Kidney glomerular epithelial cell (primary cell): ENCODE data around the gene GPC6.

Experiments
- DNase-seq: peaks from one replicate; lab custom pipeline; 2025; lab: John Stamatoyannopoulos, UW

Gene GPC6

DNA sequence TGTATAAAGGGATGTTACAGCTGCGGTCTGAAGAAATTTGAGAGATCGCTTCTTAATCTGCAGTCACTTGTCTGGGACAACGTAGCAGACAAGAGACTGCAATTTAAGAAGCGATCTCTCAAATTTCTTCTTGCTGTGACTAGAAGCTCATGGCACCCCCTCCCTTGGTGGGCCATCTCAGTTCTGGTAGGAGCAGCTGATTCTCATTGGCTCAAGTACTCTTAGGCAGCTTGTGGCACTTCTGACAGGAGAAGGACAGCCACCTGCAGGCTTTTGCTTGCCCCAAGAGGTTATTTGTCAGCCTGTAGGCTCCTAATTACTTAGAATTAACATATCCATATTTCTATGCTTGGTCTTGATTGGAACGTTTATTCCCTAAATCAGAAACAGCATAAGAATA is 749.9 kb downstream of the GPC6 start:
- DNase-seq = no peak

DNA sequence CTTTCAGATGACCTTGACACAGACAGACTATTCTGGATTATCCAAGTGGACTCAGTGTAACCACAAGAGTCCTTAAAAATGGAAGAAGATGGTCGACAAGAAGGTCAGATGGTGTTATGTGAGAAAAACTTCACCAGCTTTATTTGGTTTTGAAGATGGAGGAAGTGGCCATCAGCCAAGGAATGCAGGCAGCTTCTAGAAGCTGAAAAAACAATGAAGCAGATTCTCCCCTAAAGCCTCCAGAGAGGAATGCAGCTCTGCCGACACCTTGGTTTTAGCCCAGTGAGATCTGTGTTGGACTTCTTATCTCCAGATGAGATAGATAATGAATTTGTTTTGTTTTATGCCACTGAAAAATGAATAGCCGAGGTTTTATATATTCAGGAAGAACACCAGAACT is 751.4 kb downstream of the GPC6 start:
- DNase-seq = no peak

DNA sequence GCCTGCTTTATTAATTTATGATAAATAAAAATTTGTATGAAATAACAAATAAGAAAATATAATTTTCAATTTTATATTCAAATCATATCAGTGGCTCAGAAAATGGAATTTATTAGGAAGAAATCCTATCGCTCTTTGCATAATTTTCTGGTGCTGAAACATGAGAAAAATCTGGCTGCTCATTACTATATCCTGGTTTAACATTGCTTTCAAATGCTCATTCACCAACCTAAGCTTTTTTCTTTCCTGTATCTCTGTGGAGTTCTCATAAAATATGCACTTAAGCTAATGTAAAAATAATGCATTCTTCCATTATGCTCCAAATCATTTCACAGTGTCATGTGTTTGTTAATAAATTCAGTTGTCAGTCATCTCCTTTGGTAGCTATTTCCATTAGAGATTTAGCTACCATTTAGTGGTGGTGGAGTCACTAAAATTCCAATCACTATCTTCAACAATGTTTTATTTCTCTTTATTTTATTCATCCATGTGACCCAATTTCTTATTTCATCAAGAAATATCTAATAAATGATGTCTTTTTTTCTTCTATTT is 754.9 kb downstream of the GPC6 start:
- DNase-seq = no peak

DNA sequence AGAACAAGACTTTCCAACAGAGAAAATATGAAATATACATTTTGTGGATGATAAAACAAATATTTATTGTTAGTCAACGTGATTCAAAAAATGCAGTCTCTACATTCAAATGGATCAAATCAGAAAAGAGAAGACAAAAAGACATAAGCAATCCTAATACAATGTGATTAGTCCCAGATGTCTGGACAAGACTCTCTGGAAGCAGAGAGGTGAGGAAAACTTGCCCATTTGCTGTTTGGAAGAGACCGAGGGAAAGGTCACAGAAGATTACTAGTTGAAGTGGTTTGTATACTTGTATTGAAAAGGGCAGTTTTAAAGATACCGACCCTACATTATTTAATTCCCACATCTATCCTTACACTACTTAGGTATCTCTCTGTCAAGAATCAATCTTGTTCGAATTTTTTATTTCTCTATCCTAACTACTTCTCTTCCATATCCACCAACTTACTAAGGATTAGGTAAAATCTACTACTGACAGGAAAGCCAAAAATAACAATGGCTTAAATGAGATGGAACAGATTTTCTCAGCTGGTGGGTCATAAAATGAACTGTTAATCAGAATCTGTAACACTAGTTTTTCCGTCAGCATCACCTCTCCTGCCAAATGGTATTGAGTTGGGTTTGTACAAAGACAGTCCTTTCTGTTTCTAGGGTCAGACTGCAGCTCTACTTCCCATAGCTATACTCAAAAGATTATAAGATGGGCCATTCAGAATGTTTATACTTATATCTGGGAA is 755.7 kb downstream of the GPC6 start:
- no peak for DNase-seq

DNA sequence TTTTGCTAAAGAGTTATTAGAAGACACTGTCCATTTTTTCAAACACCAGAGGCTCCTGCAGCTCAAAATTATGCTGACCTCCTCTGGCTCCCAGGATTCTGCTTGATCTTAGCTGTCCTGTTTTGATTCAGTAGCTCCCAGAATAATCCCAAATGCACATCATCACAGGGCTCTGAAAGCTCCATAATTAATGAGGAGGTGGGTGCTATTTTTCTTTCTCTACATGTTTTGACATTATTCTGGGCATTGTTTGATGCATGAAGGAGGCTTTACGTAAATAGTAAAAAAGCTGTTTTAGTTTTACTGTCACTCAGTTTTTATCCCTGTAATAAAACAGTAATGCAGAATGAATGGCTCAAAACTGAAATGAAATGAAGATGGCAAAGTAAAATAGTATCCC is 757.4 kb downstream of the GPC6 start:
- DNase-seq = no peak

DNA sequence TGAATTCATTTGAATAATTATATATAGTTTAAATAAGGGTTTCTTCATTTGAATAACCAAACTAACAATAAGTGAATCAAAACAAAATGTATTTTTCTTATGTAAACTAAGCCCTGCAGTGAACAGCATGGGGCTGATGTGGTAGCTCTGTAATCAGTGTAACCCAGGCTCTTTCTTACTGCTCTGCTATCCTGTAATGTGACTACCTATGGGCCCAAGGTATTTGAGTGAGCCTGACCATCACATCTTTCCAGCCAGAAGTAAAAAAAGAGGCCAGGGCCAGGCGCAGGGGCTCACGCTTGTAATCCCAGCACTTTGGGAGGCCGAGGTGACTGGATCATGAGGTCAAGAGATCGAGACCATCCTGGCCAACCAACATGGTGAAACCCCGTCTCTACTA is 758.3 kb downstream of the GPC6 start:
- no peak for DNase-seq

DNA sequence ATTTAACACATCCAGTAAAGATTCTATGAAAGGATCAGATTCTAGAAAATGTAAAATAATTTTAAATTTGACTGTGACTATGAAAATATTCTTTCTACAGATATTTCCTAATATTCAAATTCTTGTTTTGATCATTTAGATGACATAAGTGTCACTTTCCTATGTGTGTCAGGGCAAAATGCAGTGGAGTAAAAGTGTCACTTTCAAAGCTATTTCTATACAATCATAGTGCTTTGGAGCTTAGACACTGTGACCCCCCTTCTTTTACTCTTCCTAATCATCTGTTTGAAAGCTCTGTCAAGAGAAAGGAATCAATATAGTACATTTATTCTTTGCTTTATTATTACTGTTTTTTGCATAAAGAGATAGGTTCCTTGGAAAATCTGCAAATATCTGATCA is 760.9 kb downstream of the GPC6 start:
- DNase-seq = no peak

DNA sequence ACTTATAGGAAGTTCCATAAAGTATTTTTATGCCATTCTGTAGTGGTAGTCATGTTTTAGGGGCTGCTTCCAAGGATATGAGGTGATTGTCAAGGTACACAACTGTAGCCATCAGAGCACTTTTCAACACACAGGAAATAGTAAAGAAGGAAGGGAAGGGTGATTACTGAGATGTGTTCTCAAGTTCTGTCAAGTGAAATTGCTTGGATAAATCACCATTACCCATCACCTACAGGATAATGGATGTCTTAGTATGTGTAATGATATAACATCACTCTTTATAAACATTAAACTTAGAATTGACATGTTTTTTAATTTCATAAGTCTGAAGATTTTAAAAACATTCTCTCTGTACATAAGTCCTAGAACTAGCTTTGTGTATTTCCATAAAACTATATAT is 765.0 kb downstream of the GPC6 start:
- no peak for DNase-seq

DNA sequence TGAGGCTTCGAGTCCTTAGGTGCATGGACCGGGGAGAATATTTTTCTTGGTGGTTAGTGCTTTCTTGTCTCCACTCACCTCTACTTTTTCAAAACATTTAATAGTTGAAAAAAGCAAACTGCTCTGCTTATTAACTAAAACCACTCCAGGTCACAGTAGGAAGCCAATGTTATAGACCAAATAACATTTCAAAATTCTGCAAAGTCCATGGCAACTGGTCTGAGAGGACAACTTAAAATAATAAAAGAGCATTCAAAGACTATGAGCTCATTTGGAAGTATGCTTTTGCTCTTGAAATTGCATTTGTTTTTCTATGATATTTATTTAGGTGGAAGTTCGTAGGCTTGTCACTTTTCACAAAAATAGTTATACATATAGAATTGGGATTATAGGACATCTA is 769.9 kb downstream of the GPC6 start:
- no peak for DNase-seq

DNA sequence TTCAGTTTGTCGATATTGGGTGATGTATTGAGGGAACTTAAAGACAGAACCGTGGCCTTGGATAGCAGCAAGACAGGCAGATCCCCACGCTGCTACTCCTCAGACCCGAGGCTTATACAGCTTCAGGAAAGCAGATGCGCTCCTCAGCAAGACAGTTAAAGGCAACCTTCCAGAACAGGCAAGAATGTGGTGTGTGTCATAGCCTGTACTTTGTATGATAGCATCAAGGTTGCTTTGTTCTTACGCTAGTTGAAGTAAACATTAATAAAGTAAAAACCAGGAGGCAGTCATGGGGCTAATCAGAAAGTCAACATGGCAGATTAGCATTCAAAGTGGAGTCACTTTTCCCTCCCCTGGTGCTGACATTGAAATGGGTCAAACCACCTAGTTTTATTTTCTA is 779.7 kb downstream of the GPC6 start:
- no peak for DNase-seq

DNA sequence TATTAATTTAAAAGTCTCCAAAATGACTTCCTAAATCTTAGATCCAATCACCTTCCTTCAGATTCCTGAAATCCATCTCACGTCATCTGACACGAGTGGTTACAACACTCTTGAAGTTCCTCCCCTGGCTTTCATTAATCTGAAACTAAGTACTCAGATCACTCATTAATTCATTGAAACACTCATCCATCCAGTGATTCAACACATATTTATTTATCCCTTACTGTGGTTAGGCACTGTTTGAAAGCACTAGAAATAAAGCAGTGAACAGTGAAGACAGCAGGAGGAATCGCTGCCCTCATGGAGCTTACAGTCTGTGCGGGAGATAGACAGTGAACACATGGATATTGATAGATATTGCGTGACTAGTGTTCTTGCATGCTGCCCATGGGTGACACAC is 780.5 kb downstream of the GPC6 start:
- no peak for DNase-seq

DNA sequence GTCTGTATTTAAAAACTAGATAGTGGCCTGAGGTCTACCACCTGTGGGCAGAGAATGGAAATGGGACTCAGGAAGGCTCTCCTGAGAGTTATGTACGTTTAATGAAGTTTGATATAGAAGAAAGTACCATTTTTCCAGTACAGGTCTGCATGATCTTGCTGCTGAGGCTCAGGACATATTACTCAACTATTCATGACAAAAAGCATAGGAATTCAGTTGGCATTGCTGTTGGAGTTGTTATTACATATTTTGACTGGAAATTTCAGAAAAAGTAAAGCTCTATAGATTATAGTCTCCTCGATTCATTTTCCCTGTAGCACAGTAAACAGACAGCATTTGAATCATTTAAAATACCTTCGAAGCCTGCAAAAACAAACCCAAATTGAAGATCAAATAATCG is 783.1 kb downstream of the GPC6 start:
- no peak for DNase-seq

DNA sequence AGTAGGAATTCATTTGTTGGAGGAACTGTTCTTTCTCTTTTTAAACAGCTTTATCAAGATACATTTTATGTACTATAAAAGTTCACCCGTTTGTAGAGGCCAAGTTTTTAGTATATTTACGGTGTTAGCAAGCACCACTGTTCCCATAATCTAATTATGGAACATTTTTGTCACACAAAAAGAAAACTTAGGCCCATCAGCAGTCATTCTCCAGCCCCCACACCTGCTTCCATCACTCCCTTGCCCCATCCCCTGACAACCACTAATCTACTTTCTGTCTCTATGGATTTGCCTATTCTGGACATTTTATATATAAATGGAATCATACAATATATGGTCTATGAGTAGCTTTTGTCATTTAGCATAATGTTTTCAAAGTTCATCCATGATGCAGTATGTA is 787.9 kb downstream of the GPC6 start:
- DNase-seq = no peak

DNA sequence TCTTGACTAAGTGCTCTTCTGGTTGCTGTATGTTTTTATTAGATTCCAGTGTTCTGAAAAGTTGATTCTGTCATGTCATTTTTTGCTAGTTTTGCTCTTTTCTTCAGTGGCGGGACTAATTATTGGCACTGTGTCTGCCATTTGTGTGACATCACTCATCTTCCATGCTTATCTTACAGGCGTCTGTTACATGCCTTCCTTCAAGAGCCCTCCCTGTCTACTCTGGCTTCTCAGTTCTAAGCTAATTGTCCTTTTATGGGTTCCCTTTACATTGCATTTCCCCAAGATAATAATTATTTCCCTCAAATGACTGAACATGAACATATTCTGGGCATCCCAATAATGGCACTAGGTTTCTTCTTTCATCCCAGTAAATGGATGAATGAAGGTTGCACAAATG is 793.8 kb downstream of the GPC6 start:
- no peak for DNase-seq

DNA sequence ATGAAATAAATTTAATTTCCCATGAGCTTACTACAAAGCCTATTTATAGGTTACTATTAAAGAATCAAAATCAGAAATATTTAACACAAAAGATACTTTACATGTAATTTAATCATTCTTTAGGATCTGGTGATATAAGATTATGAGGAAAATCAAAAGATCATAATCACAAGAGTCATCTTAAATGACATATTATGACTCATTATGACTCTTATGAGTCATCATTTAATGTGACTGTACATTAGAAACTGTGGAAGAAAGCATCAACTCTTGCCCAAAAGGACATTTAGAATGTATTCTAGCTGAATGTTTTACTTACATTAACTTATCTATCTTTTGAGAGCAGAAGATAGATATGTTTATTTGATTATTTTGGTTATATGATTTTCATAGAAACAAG is 794.2 kb downstream of the GPC6 start:
- DNase-seq = no peak

DNA sequence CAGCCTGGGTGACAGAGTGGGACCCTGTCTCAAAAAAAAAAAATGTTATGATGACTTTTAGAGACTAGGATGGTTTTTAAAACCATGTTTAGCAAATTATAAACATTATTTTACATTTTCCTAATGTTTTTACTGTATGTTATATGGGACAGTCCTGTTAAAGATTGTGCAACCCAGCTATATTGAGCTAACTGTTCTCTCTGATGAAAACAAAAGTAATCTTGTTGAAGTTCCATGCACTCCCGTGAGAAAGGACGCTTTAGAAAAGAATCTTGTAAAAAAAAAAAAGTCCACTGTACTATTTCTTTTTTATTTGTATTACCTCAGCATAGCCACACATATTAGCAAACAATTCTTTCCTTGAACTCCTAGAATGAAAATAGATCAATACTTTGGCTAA is 801.6 kb downstream of the GPC6 start:
- no peak for DNase-seq

DNA sequence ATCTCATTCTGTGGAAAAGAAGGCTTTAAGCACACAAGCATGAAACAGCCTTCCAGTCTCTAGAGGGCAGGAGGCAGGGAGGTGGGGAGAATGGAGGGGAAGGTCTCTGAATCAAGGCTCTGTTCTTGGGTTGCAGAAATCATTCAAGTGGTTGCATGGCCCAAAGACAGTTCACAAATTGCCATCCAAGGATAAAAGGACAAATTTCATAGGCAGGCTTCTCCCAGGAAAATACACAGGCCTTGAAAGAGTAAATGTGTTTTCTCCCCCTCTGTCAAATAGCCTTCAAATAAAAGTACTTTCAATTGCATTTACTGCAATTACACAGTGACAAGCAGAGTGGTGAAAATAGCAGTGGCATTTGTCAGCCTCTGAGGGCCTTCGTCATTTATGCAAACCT is 802.0 kb downstream of the GPC6 start:
- DNase-seq = no peak

DNA sequence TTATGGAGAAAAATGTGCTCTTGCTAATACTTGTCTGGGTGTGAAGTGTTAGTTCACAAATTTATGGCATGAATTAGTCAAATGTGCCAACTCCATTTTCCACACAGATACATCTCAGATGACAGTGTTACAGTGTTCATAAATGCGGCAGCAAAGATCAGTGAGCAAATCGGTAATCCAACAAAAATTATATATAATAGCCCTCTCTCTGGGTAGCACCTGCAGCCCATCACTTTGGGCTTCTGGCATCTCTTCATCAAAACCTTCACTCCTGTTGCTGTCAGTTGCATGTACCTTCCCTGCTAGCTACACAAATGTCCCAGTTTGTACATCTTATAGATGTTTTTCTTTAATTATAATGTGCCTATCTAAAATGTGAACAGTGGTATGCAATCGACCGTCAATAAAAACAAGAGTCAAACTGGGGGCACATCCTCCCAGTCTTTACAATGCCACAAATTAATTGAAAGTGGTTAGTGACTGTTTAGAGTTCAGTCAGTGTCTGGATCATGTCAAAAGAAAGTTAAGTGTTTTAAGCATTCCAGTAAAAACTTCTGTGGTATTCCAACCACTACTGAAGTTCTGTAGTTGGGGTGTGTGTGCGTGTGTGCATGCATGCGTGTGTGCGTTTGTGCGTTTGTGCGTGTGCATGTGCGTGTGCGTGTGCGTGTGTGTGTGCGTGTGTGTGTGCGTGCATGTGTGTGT is 804.0 kb downstream of the GPC6 start:
- DNase-seq = no peak

DNA sequence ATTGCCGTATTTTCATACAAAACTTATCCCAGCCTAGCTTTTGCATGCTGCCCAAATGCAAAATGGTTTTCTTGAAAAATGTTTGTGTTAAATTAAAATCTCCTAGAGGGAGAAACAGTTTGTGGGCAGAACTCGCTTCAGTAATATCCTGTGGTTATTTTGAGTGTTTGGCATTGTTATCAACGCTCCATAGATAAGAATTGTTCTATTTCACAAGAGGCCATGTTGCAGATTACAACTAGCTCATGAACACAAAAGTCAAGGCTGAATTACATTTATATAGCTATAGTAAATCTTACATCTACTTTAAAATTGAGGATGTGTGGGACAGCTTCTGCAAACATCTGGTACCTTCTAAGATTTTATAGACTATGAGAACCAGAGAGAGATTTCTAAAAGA is 805.0 kb downstream of the GPC6 start:
- DNase-seq = no peak

DNA sequence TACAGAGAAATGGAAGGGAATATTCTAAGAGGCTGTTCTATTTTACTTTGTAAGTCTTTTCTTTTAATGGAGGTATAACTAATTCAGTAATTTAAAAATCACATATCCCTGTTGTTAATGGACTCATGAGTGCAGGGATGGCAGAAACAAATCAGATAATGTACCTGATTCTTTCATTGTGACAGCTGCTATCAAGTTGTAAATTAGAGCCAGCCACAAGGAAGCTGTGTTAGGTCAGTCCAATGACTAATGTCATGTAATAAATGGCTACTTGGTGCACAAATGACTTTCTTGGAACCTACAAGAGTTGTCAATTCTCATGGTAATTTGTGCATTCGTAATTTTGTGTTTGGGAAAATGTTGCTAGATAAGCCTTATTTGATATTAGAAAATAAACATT is 806.5 kb downstream of the GPC6 start:
- no peak for DNase-seq

DNA sequence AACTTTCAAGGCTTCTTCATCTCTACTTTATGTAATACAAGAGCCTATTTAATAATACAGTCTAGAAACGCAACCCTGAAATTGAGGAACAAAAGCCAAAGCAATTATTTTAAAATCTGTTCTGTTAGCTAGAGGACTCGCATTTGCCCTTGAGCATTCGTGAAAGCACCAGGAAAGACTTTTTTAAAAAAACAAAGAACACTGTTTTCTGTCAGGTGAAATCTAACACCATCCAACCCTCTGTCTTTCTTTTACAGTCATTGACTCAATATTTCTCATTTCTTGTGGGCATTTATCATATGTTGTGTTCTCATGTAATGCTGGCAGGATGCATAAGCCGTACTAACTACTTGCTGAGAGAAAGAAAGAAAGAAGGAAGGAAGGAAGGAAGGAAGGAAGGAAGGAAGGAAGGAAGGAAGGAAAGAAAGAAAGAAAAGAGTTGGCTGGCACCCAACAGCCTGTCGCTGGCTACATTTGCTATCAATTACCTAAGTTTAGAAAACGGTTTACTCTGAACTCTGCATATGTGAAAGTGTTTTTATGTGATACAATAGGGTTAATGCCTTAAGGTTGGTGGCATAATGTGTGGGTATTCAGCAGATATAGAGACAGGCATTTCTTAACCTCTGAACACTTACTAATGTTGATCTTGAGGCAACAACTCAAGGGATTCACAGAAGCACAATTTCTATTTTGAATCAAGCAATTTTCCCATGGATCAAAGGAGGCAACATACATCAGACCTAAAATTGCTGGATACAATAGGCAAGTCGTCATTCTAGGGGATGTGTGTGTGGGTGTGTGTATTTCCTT is 807.4 kb downstream of the GPC6 start:
- no peak for DNase-seq

DNA sequence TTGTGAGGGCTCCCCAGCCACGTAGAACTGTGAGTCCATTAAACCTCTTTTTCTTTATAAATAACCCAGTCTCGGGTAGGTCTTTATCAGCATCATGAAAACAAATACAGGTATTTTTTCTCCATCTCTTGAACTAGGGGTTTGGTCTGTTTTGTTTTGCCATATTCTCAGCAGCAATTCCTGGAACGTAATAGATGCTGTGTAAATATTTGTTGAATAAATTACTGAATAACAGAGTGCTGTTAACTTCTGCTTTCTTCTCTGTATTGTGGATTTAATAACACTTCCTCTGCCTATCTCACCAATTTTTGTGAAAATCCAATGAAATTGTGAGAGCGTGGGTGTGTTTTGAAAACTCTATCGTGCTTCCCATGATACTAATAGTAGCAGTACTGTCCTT is 823.4 kb downstream of the GPC6 start:
- DNase-seq = no peak

DNA sequence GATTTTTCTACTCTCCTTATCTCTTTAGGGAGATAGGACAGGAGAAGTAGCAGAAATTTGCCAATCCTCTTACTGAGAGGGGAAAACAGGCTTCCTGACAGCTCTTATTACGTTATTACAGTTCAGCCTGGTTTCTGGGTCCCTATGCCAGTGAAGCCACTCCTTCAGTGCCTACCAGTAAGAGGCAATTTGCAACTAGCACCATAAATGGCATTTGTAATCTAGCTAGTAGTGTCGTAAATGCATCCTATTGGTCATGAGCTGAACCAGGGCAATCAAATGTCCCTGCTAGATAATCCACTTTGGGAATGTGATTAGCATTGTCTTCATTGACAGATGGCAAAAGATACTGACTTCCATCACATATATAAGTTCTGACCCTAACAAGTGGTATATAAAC is 824.1 kb downstream of the GPC6 start:
- DNase-seq = no peak
